Esophagus squamous epithelium (tissue), 5 donors: ENCODE measurements around the gene ATP11A. TPM values are rescaled to one million over a fixed set of nuclear protein-coding genes. Genes with fewer than 3 reads are reported as not detected.

Experiments
- DNase-seq: peaks from one replicate; lab custom pipeline; 2025; lab: John Stamatoyannopoulos, UW
- H3K27ac ChIP-seq, 4 donors: fragments of 200-600 bp; sonication (generic); one replicate each; pipeline ENCODE4 v1.5.1; 2016 to 2019; ENCODE audit warnings: mild to moderate bottlenecking in 1 of 4
- H3K27me3 ChIP-seq, 4 donors: fragments of 200-600 bp; sonication (generic); 1 replicate in 3 of 4; 2 replicates in 1 of 4; pipeline versions ENCODE4 v1.5.1 to v1.6.0; 2017 to 2021; ENCODE audit warnings: antibody characterized with exemption in 1 of 4
- H3K36me3 ChIP-seq, 3 donors: fragments of 200-600 bp; sonication (generic); one replicate each; pipeline ENCODE4 v1.5.1; 2016 to 2019
- H3K4me1 ChIP-seq, 3 donors: fragments of 200-600 bp; sonication (generic); one replicate each; pipeline ENCODE4 v1.5.1; 2017 to 2019
- H3K4me3 ChIP-seq, 4 donors: fragments of 200-600 bp; sonication (generic); 1 replicate in 3 of 4; 2 replicates in 1 of 4; pipeline ENCODE4 v1.5.1; 2016 to 2019; ENCODE audit warnings: mild to moderate bottlenecking in 2 of 4, moderate library complexity in 1 of 4
- H3K9me3 ChIP-seq, 3 donors: fragments of 200-600 bp; sonication (generic); one replicate each; pipeline ENCODE4 v1.5.1; 2016 to 2019
- CTCF ChIP-seq, 6 experiments: fragments of 450-650 bp in 4 of 6; fragments of 200-600 bp in 2 of 6; sonication (generic) in 2 of 6; IDR thresholded peaks; one replicate each; pipeline ENCODE4 v1.5.1; 2016 to 2019; ENCODE audit warnings: antibody characterized with exemption in 6 of 6, mild to moderate bottlenecking in 4 of 6, moderate library complexity in 4 of 6
- POLR2A ChIP-seq, 4 donors: fragments of 450-650 bp; IDR thresholded peaks; one replicate each; pipeline ENCODE4 v1.6.1; 2017; ENCODE audit warnings: antibody characterized with exemption in 4 of 4, mild to moderate bottlenecking in 4 of 4, moderate library complexity in 3 of 4
- WGBS, 2 donors: methylation state at CpG; one replicate each; pipeline ENCODE4 v1.1.5; 2018; 5-methylcytosine and 5-hydroxymethylcytosine counted together
- intact Hi-C: fragments of 100-400 bp; cut with DNase I; formaldehyde crosslinking; loops from one replicate; pipeline ENCODE4 v1.15.0; 2022
- total RNA-seq, 4 donors: library from RNA; depleted of rRNA; stranded (reverse); fragments of >200 nt; gene quantifications; one replicate each; pipeline ENCODE4 v1.1.0, GENCODE V29; 2016
- donor health status: DM: yes; HTN: yes; CAD: no.

Gene ATP11A
- total RNA-seq, 4 donors from 2014 or later = 9.6 to 20.0 (median 16.1) TPM

DNA sequence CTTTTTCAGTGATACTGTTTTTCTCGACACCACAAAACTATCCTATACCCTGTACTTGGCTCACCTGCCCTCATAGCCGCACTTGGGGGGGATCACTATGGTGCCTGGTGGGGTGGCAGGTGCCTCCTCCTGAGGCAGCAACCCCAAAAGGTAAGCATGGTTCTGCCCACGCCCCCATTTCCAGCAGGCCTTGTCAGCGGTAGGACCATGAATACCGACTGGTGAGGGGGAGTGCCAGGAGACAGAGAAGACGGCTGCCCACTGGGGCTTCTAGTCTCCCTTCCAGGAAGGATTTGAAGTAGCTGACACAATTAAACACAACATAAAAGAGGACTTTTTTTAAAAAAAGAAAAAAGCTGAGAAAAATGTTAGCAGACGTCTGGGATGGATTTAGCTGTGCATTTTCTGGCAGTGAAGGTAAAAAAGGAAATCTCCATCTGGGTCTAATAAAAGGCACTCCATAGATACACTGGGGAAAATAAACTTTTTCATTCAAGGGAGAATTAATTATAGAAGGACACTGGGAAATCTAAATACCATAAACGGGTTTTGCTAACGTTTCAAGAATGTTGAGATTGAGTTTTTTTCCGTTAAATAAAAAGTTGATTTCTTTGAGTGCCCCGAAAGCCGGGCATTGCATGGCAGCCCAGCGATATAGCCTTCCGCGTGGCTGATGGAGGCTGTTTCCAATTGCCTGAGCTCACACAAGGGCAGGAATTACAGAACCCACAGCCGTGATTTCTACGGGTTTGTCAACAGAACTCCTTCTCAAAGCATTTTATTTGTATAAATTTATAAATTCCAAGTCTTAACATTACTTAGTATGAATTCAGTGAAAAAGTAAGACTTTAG, 45.1 kb downstream of the ATP11A start:
- H3K4me3 ChIP-seq = no peak overlapping the region
- no peaks in the 10 kb centered on the region for H3K27me3 ChIP-seq
- no peaks in the 10 kb centered on the region for H3K4me1 ChIP-seq
- no peaks in the 10 kb centered on the region for H3K9me3 ChIP-seq
- DNase-seq = no peak
- H3K27ac ChIP-seq = no peak overlapping the region
- TF ChIP-seq CTCF (IDR thresholded peaks at IDR 0.05) (no peak), POLR2A (IDR thresholded peaks at IDR 0.05) (no peak)
- WGBS, 2 donors = 80 to 89% methylated on average over 15 of the region's 17 CpGs
- peaks cover 0 to 4% (median 0%) of the 10 kb centered on the region in 3 donors for H3K36me3 ChIP-seq
- intact Hi-C loops = no loop called here

- Histone ChIP-seq H3K27ac (no peak overlapping the region), H3K27me3 (no peaks in the 10 kb centered on the region), H3K9me3 (no peaks in the 10 kb centered on the region), H3K4me3 (no peak overlapping the region), H3K36me3 (peaks cover 0 to 4% (median 0%) of the 10 kb centered on the region in 3 donors), H3K4me1 (peaks cover 0 to 8% (median 0%) of the 10 kb centered on the region in 3 donors)
- TF ChIP-seq CTCF (IDR thresholded peaks at IDR 0.05) = no peak
- no peak for TF ChIP-seq POLR2A (IDR thresholded peaks at IDR 0.05)
- 93 to 94% methylated on average over 14 to 17 of the region's 17 CpGs for WGBS, 2 donors
- no peak for DNase-seq
- intact Hi-C loops = no loop called here
These were observed 46.0 kb downstream of the ATP11A start for GRCh38 chr13:112735791-112736190.

GRCh38 chr13:112737294-112737693, 47.5 kb downstream of the ATP11A start:
- no peaks in the 10 kb centered on the region for H3K27me3 ChIP-seq
- WGBS, 2 donors = 86% methylated on average over 9 of the region's 9 CpGs
- no peak overlapping the region for H3K4me3 ChIP-seq
- H3K36me3 ChIP-seq = peaks cover 0 to 4% (median 0%) of the 10 kb centered on the region in 3 donors
- H3K4me1 ChIP-seq = peaks cover 0 to 10% (median 0%) of the 10 kb centered on the region in 3 donors
- DNase-seq = no peak
- no peak for TF ChIP-seq CTCF (IDR thresholded peaks at IDR 0.05)
- TF ChIP-seq POLR2A (IDR thresholded peaks at IDR 0.05) = no peak
- H3K27ac ChIP-seq = no peak overlapping the region
- intact Hi-C loops = no loop called here
- H3K9me3 ChIP-seq = no peaks in the 10 kb centered on the region

GRCh38 chr13:112738606-112739005, 48.8 kb downstream of the ATP11A start:
- intact Hi-C loops = no loop called here
- no peaks in the 10 kb centered on the region for H3K27me3 ChIP-seq
- WGBS, 2 donors = 86 to 90% methylated on average over 2 to 6 of the region's 7 CpGs

More at GRCh38 chr13:112738606-112739005, 48.8 kb downstream of the ATP11A start:
- no peak for DNase-seq
- Histone ChIP-seq H3K27ac (no peak overlapping the region), H3K9me3 (no peaks in the 10 kb centered on the region), H3K4me1 (peaks cover 0 to 10% (median 0%) of the 10 kb centered on the region in 3 donors), H3K4me3 (no peak overlapping the region), H3K36me3 (peaks cover 0 to 4% (median 0%) of the 10 kb centered on the region in 3 donors)
- no peak for TF ChIP-seq POLR2A (IDR thresholded peaks at IDR 0.05)
- no peak for TF ChIP-seq CTCF (IDR thresholded peaks at IDR 0.05)
